Coronary artery (tissue), 2 donors: Measurements from ENCODE around the gene KRTAP4-5.
"Not testable (repeated sequence)": the region's sequence is repeated elsewhere in the genome, so short reads cannot be mapped to it uniquely, and the experiment has no call there.

ENCODE experiments used
- DNase-seq: peaks from one replicate; pipeline ENCODE4 v3.0.0-alpha.2; 2017; ENCODE audit warnings: low spot score
- H3K27ac ChIP-seq, 2 donors: fragments of 200-600 bp; sonication (generic); one replicate each; pipeline ENCODE4 v1.5.1; 2016 to 2019
- H3K4me3 ChIP-seq: fragments of 200-600 bp; sonication (generic); 2 replicates; pipeline ENCODE4 v1.5.1; 2016; ENCODE audit warnings: mild to moderate bottlenecking, moderate library complexity
- CTCF ChIP-seq: fragments of 200-600 bp; sonication (generic); IDR thresholded peaks from one replicate; pipeline ENCODE4 v1.5.1; 2019; ENCODE audit warnings: antibody characterized with exemption

Gene KRTAP4-5

GRCh38 chr17:41149652-41149985 lies at the start of gene KRTAP4-5:
KRTAP4-5 (minus strand) TSS chr17:41149825; CDS start chr17:41149767, 58 bp downstream.
- no peak for TF ChIP-seq CTCF
- no peak within 1 kb of the TSS for H3K4me3 ChIP-seq
- H3K27ac ChIP-seq: no peak within 1 kb of the TSS
- no peak for DNase-seq

GRCh38 chr17:41196068-41196467 lies 46.4 kb upstream of the KRTAP4-5 start:
- H3K27ac ChIP-seq: no peak overlapping the region
- H3K4me3 ChIP-seq: no peak overlapping the region
- TF ChIP-seq CTCF: no peak
- no peak for DNase-seq

GRCh38 chr17:41190328-41190727 lies 40.7 kb upstream of the KRTAP4-5 start:
- no peak for TF ChIP-seq CTCF
- no peak for DNase-seq
- H3K27ac ChIP-seq: no peak overlapping the region
- no peak overlapping the region for H3K4me3 ChIP-seq

- DNase-seq, H3K4me3 ChIP-seq, H3K27ac ChIP-seq: not testable (repeated sequence)
Observed at GRCh38 chr17:41189837-41190318, 40.3 kb upstream of the KRTAP4-5 start, which contains the start of gene KRTAP9-1. KRTAP9-1 (plus strand) TSS chr17:41189887; CDS start chr17:41189887, 0 bp downstream.

GRCh38 chr17:41186872-41187271 lies 37.2 kb upstream of the KRTAP4-5 start:
- H3K27ac ChIP-seq: no peak overlapping the region
- DNase-seq: no peak
- no peak overlapping the region for H3K4me3 ChIP-seq
- TF ChIP-seq CTCF: no peak

GRCh38 chr17:41185001-41185400 lies 35.4 kb upstream of the KRTAP4-5 start:
- H3K4me3 ChIP-seq: no peak overlapping the region
- no peak for DNase-seq
- H3K27ac ChIP-seq: no peak overlapping the region

GRCh38 chr17:41184480-41184961 lies 34.9 kb upstream of the KRTAP4-5 start, which contains the start of gene KRTAP4-1:
KRTAP4-1 (minus strand) TSS chr17:41184911; CDS start chr17:41184854, 57 bp downstream.
- DNase-seq: no peak
- TF ChIP-seq CTCF: no peak
- no peak within 1 kb of the TSS for H3K4me3 ChIP-seq
- H3K27ac ChIP-seq: no peak within 1 kb of the TSS

More at GRCh38 chr17:41185001-41185400, 35.4 kb upstream of the KRTAP4-5 start:
- no peak for TF ChIP-seq CTCF
